ENCODE measurements around the gene STAT5B.
A peak's percentile ranks its signal among the peaks of the same experiment; 100 is the strongest.

Gene STAT5B

DNA sequence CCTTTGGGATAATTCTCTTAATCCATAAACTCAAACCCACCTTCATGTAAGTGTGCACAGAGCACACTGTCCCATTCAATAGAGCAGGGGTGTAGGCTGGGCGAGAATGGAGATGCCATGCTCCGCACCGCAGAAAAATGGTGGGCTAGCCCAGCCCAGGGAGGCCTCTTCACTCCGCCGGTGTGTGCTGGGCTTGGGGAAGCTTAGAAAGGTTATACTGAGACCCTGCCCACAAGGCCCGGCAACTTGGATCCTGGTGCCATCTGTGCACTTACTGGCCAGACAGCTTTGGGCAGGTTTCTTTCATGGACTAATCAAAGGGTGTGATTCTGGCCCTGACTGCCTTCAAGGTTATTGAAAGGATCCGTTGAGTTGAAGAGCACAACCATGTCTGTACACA is 8.4 kb upstream of the STAT5B start:
- DNase-seq (ENCODE audit: low read depth): no peak

GRCh38 chr17:42284024-42284369 is 7.8 kb upstream of the STAT5B start:
- no peak for DNase-seq (ENCODE audit: low read depth)

DNA sequence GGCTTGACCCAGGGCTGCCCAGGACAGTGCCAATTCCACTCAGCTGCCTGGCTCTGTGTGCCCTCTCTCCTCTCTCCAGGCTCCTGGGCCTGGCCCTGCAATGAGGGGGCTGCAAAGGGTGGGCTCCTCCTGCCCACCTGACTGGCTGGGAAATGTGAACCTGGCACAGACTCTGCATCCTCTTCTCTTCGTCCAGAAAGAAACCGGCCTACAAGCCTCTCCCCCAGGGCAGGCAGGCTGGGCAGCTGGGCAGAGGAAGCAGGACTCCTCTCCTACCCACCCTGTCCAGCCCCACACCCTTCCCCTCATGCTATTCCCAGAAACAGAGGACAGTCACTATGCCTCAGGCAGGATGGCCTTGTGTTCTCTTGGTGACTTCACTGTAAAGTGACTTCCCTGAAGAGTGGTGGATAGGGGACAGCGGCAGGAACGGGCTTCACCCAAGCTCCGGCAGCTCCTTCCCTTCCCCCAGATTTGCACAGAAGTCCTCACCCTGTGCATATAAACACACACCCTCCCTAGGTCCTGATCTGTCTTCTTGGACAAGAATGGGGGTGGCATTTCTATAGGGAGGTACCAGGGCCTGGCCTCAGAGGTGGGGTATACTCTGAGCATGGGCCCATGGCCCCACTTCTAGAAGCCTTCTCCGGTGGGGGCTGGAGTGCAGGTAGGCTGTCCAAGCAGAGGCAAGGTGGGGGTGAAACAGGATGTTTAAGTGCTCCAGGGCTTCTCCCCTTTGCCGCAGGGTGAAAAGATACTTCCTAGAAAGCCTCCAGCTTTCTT is 7.2 kb upstream of the STAT5B start:
- no peak for DNase-seq (ENCODE audit: low read depth)

- DNase-seq (ENCODE audit: low read depth): no peak
Observed at GRCh38 chr17:42282478-42283080, 6.4 kb upstream of the STAT5B start.

DNA sequence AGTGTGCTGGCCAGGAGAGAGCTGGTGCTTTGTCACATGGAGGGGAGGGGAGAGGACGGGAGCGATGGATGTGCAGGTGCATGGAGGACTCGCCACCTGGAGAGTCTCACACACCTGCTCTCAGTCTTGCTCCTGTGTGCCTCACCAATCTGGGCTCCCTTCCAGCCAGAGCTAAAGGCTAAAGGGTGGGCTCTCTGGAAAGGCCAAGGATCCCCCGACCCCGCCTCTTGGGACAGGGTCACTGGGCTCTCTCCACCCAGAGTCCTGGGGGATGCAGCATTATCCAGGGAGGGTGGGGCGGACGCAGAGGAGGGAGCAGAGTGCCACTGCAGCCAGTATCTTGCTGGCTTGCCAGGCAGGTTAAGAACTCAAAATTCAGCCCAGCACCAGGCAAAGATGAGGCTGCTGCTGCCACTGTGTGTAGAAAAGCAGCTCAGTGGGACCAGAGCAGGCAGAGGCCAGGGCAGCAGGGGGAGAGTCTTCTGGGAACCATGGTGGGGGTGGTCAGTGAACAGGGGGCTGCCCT is 5.4 kb upstream of the STAT5B start:
- no peak for DNase-seq (ENCODE audit: low read depth)

DNA sequence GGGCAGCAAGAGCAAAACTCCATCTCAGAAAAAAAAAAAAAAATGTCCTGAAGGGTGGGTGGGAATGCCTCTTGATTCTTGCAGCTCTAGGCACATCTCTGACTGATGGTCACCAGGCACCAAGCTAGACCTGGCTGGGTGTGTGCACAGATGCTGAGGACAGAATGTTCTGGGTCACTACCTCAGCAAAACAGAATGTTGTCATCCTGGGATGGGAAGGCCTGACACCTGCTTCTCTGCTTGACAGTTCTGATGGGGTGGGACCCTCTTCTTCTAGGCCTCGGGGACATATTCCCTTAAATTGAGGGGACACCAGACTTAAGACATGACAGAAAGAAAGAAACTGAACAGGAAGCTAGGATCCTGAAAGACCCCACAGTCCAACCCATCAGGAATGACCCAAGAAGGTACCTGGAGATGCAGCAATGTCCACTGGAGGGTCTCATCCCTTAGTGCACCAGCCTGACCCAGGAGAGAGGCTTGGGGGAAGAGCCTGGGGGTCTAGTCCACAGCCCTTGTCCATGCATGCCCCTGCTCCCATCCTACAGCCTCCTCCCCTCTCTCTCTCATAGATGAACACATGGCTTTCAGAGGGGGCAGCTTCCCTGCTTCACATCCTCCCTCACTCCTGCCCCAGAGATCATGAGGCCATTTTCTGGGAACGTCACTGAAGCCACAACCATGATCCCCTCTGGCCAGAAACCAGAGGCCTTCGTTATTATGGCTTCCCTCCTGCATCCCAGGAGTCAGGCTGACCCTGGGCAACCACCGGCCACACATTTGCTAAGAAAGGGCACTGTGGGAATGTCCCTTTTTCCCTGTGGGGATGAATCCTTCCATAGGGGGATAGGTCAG is 3.8 kb upstream of the STAT5B start:
- no peak for DNase-seq (ENCODE audit: low read depth)

GRCh38 chr17:42277342-42277712 is 1.1 kb upstream of the STAT5B start:
- DNase-seq (ENCODE audit: low read depth): no peak

GRCh38 chr17:42276609-42277341 is 584 bp upstream of the STAT5B start:
- DNase-seq (ENCODE audit: low read depth): no peak

DNA sequence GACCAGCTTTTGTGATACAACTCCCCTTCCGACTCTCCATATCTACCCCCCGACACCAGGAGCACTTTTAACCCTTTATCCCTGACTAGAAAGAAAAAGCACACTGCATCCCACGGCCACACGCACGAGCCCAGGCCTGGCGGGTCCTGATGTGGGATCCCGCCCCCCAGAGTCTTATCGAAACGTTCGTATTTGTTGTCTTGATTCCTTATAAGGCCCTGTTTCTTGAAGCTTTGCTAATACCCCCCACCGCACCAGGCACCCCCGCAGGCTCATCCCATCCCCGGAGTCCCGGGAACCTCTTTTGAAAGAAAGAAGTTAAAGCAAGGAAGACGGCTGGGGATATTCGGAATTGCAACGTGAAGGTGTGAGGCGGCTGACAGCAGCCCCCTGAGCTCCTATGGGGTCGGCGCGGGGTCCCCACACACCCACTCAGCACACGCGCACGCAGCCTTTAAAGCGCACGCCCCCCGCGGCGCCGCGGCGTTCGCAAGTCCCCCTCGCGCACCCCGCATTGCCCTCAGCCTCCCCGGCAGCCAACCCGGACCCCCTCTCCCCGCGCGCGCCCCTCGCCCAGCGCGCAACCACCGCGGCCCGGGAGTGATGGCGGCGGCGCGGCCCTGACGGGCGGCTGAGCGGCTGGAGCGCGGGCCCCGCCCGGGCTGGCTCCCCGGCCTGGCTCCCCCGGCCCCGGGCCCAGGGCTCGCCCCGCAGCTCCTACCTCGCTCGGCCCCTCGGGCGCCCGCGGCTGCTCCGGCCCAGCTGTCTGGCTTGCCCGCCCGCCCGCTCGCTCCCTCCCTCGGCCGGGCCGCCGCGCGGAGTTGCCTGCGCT is 448 bp downstream of the STAT5B start:
- peak; percentile 27 for DNase-seq (ENCODE audit: low read depth)

GRCh38 chr17:42274812-42275526 is 1.2 kb downstream of the STAT5B start:
- no peak for DNase-seq (ENCODE audit: low read depth)

GRCh38 chr17:42274253-42274542 is 2.0 kb downstream of the STAT5B start:
- no peak for DNase-seq (ENCODE audit: low read depth)

DNA sequence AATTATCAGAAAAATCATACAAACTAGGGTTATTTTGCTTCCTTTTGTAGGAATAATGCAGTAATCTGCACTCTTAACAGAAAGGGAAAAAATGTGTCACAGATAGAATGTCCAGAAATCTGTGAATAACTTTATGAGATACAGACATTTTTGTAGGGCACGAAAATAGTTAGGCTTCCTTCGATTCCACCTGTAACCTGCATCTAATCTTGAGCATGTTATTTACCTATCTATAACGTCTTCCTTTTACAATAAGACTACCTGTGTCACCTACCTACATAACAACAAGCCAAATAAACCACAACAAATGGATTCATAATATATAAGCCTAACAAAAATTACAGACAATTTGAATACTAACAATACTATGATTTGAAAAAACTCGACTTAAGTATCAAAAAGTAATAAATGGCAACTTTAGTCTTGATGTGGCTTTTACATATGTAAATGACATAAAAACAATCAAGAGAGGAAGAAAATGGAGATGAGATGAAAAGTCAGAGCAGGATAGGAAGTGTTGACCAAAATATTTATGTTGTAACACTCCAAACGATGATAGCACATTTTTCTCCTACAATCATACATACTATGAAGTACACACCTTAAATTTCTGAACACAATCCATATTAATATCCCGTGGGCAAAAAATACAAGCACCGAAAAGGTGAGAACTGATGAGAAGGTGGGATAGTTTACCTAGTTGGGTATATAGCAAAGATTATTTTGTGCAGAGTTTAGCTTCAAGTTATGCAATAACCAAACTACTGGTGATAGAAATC is 2.5 kb downstream of the STAT5B start:
- no peak for DNase-seq (ENCODE audit: low read depth)

DNA sequence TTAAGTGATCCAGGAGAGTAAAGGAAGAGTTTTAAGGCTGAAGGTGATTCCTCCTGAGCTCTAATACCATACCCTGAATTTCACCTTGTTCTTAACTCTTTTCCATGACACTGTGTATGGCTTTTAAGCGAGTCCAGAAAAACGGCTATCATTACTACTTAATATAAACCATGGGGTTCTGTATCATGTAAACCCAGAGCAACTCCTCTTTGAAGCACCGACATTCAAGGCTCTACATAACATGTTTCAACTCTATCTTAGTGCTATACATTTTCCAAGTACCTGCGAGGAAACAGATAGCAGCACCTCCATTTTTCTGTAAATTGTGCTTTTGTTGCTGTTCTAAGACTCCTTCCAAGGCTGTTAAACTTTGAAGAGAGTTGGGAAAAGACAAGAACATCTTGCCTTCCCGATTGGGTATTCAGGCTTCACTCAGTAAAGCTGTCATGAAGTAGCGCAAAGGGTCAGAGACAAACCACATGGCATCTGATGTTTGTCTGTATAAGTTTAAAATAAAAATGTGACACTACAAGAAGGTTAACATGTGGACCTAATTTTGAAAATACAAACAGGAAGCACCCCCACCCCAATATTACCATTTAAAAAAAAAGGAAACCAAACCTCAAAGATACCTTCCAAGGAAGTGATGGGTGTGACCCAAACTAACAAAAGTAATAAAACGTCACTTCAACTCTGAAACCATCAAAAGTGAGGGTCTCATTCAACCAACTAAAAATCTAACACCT is 3.9 kb downstream of the STAT5B start:
- no peak for DNase-seq (ENCODE audit: low read depth)

DNA sequence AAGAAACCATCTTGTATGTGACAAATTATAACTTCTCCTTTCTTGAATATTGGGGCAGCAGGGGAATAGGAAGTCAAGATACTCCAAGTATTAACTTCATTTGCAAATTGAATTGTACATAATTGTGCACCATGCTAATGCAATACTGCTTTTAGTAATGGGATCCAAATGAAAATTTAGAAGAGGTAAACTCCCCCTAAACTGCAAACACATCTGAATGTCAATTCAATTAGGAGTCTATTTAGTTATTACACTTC is 4.5 kb downstream of the STAT5B start:
- DNase-seq (ENCODE audit: low read depth): no peak

DNA sequence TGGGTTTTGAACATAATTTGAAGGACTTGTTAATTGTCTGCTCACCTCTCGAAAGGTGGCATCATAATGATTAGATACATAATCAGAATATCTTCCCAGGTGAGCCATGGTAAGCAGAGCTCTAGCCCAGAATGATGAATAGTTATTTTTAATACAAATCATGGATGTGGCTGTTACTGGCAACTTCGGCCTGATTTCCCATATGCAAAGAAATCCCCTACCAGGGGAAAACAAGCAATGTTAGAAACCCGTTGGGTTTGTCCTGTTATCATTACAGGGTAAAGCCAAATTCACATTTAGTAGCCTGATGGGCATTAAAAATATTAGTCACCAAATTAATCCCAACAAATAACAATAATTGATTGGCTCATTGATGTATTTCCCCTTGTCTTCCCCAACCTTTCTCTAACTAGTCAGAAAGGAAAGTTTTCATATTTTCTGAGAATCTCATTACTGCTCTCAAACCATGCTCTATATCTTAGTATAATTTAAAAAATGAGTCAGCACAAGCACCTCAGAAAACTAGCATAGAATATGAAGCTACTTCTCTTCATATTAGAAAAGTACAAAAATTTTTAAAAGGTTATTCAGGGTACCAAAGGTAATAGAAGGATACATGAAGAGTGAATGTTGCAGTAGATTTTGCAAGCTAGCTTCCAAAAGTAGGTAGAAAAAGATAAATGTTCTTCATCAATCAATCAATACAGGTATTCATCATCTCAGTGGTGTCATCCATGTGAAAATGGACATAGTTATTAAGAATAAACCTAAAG is 5.0 kb downstream of the STAT5B start:
- DNase-seq (ENCODE audit: low read depth): no peak

DNA sequence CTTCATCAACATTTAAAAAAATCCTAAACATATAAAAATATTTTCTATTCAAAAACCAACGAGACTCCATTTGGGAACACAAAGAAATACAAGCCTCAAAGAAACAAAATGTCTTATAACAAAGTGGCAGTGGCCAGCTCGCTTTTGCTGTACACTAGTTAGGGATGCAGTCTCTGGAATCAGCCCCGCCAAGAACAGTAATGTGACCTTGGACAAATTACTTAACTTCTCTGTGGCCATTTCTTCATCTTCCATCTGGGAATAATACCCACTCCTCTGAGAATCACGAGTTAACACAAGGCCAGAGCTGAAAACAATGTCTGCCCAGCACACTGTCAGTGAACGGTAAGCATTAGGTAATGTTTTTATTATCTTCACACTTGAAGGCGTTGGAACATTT is 5.6 kb downstream of the STAT5B start:
- DNase-seq (ENCODE audit: low read depth): no peak

- DNase-seq (ENCODE audit: low read depth): no peak
Observed at GRCh38 chr17:42270170-42270535, 6.0 kb downstream of the STAT5B start.

- no peak for DNase-seq (ENCODE audit: low read depth)
Observed at GRCh38 chr17:42268236-42268635, 8.0 kb downstream of the STAT5B start.
